Measurements from ENCODE around the gene GPR68.

The GPR68 gene

DNA sequence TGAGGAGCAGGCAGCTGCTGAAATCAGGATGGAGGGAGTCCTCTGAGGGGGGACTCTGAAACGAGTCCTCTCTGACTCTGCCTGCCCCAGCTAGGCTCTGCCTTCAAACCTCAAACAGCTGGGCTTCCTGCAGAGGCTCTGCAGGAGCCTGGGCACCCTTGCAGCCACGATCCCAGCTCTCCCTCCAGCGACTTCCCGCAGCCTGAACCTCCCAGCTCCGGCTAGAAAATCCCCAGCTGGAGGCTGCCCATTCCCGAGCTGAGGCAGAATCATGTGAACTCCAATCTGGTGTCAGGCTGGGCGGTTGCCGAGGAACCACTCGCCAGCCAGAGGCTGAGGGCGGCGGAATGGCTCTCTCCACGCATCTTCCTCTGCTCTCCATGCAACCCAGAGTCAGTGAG lies at the start of gene GPR68:
Gene GPR68, minus strand, starts transcription at position 204 of the 401 bp plus-strand sequence. CDS start 9,654 bp downstream, outside the sequence.
- no peak for DNase-seq (ENCODE audit: low read depth in 2 of 3, low spot score in 2 of 3)

- DNase-seq (ENCODE audit: low read depth in 2 of 3, low spot score in 2 of 3) = no peak
These were observed 49.6 kb upstream of the GPR68 start for GRCh38 chr14:91294153-91294552.

GRCh38 chr14:91293281-91293680 lies 48.8 kb upstream of the GPR68 start:
- DNase-seq (ENCODE audit: low read depth in 2 of 3, low spot score in 2 of 3) = no peak

GRCh38 chr14:91292491-91292890 lies 48.0 kb upstream of the GPR68 start:
- no peak for DNase-seq (ENCODE audit: low read depth in 2 of 3, low spot score in 2 of 3)

DNA sequence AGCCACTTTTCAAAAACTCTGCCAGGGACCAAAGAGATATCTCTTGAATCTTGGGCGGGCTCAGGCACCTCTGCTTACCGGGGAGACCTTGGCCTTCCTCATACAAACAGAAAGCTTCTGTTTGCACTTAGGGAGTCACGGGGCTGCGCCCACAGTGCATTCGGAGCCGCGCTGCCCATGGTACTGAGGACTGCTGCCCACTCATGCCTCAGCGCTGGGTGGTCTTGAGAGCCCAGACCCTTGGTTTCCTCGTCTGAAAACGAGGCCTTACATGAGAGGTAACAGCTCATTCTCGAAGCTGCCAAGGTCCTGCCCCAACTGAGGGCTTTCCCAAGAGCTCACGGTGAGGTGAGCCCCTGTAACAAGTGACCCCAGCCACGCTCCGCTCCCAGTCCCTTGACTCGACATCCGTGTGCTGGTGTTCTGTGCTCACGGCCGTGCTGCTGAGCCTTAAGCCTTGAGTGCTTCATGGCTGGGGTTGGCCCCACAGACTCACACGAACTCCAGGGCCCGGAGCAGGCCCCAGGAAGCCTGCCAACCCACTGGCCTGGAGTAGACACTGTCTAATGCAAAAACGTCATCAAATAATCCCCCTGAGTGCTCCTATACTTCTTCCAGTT lies 47.4 kb upstream of the GPR68 start:
- no peak for DNase-seq (ENCODE audit: low read depth in 2 of 3, low spot score in 2 of 3)

- no peak for DNase-seq (ENCODE audit: low read depth in 2 of 3, low spot score in 2 of 3)
These were observed 46.5 kb upstream of the GPR68 start for GRCh38 chr14:91290986-91291385.

GRCh38 chr14:91289464-91289863 lies 45.0 kb upstream of the GPR68 start:
- DNase-seq (ENCODE audit: low read depth in 2 of 3, low spot score in 2 of 3) = no peak

DNA sequence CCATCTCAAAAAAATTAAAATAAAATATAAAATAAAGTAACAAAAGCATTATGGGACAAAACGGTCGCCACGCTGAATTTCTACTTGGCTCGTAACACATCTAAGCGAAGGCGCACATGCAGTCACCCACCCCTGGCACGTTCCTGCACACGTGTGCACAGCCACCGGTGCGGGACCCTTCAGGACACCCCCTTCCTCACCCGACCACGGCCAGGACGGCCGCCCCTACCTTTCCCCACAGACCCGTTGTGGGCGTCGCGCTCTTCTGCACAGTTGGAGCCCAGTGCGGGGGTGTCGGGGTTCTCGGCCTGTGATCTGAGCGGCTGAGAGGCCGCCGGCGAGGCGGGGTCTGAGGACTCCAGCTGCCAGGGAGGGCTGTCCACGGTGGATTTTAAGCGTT lies 44.4 kb upstream of the GPR68 start:
- DNase-seq (ENCODE audit: low read depth in 2 of 3, low spot score in 2 of 3) = no peak

DNA sequence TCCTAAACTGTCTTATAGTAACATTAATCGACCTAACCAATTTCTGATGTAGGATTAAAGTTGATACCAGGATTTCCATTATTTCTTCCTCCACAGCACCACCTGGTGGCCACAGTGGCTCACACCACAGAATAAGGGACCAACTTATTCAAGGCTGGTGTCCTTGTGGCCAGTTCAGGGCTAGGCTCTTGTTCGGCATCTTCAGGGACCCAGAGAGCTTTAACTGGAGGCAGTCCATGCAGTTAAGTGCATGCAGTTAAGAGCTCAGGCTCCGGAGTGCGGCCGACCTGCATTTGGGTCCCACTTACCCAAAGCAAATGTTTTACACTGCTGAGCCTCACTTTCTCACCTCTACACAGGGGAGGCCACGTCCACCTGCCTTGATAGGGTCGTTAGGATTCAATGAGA lies 42.0 kb upstream of the GPR68 start:
- DNase-seq (ENCODE audit: low read depth in 2 of 3, low spot score in 2 of 3) = peak; percentile 41 to 85 (median 69)

DNA sequence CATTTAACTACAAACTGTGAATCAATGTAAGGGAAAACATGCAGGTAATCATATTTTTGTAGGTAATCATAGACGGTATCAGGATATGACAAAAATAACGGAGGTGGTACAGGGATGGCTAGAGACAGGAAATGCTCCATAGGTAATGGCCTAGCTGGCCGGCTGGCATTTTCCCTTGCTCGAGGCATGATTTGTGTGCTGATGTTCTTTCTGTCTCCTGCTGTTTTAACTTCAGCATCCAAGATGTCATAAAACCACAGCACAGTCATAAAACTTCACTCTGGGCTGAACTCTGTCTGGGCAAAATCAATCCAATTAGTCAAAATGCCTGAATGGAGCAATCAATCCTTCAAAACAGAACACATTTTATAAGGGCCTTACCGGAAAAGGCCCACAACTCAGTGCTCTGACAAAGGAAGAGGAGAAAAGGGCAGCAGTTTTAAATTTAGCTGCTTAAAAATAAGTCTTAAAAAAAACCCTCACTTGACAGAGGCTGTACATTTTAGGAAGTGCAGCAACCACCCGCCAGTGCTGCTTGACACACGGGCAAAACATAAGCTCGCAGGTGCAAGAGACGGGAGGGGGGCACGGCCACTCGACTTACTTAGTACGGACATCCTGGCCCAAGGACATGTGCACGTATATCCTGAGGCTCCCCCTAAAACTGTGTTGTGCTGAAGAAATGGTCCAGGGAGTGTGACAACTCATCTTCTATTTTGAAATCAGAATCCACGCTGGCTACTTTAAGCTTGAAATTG lies 40.5 kb upstream of the GPR68 start:
- no peak for DNase-seq (ENCODE audit: low read depth in 2 of 3, low spot score in 2 of 3)

- no peak for DNase-seq (ENCODE audit: low read depth in 2 of 3, low spot score in 2 of 3)
These were observed 39.8 kb upstream of the GPR68 start for GRCh38 chr14:91284146-91284790.

DNA sequence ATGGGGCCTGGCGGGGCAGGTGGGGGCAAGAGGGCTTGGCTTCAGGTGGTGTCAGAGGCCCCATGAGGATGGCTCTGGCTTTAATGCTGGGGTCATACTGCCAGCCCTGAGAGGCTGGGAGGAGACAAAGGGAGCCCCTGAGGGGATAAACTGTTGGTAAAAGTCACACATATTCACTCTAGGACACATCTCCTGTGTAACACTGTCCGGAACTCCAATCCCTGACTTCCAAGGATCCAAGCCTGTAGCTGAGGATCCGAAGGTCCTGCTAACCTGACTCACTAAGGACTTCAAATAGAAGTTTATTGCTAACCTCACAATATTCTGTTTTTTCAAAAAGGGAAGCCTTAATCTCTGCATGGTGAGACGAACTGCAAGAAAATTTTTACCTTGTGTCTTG lies 39.2 kb upstream of the GPR68 start:
- no peak for DNase-seq (ENCODE audit: low read depth in 2 of 3, low spot score in 2 of 3)

DNA sequence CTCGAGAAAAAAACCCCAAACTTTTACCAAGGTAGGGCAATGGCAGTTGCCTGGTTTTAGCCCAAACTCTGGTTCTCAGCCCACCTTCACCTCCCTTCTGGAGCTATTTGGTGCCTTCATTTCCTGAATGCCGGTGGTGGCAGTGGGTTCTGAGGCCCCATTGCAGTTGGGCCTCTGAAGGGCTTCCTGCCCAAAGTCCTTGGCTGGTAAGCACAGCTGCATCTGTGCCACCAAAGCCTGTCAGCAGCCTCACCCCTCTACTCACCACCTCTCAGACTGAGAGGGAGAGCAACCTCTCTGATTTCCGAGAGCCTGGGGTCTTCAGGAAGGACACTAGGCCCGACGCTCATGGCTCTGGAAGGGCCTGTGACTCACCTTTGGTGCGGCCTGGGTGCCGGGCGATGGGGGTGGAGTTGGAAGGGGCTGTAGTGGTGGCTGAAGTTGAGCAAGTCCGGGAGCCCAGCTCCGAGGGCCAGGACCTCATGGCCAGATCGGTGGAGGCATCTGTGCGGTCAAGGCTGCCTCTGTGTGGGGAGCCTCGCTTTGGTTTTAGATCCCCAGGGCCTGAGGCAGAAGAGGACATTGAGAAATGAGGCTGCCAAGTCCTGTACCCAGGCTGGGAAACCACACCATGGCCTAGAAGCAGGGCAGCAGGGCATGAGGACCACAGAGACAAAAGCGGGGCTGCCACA lies 38.6 kb upstream of the GPR68 start:
- no peak for DNase-seq (ENCODE audit: low read depth in 2 of 3, low spot score in 2 of 3)

GRCh38 chr14:91281346-91281745 lies 36.8 kb upstream of the GPR68 start:
- DNase-seq (ENCODE audit: low read depth in 2 of 3, low spot score in 2 of 3) = no peak

- no peak for DNase-seq (ENCODE audit: low read depth in 2 of 3, low spot score in 2 of 3)
These were observed 35.6 kb upstream of the GPR68 start for GRCh38 chr14:91280129-91280528.

- DNase-seq (ENCODE audit: low read depth in 2 of 3, low spot score in 2 of 3) = no peak
These were observed 34.9 kb upstream of the GPR68 start for GRCh38 chr14:91279354-91279753.

- DNase-seq (ENCODE audit: low read depth in 2 of 3, low spot score in 2 of 3) = no peak
These were observed 33.8 kb upstream of the GPR68 start for GRCh38 chr14:91278383-91278715.

- DNase-seq (ENCODE audit: low read depth in 2 of 3, low spot score in 2 of 3) = no peak
These were observed 33.3 kb upstream of the GPR68 start for GRCh38 chr14:91277546-91278382.

DNA sequence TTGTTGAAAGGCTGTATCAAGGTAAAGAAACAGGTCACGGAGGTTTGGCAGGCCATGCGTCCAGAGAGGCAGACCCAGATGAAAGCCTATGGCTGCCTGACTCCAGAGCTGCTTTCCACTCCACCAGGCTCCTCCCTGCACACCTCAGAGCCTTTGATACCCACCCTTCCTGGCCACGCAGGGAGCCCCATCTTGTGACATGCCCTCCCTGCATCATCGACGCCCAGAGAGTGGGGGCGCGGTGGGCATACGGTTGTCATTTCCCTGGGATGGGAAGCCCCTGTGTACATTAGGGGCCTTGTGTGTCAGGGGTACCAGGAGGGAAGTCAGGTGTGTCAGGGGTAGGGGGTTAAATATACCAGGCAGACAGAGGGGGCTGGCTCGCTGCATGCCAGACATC lies 30.3 kb upstream of the GPR68 start:
- no peak for DNase-seq (ENCODE audit: low read depth in 2 of 3, low spot score in 2 of 3)

DNA sequence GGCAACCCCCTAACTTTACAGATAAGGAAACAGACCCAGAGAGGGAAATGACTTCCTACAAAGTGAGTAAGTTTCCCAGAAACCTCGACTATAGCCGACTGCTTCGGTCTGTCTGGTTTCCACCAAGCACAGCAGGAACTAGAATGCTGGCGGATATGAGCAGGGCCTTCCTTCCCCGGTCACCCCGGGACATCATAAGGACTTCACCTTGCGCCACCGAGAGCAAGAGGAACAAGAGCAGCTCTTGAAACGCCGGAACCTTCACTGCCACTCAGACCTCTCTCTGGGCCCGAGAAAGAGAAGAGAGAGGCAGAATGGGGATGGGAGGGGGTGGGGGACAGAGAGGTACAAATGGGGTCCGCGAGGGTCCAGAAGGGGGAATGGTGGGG lies 29.4 kb upstream of the GPR68 start:
- DNase-seq (ENCODE audit: low read depth in 2 of 3, low spot score in 2 of 3) = no peak

DNA sequence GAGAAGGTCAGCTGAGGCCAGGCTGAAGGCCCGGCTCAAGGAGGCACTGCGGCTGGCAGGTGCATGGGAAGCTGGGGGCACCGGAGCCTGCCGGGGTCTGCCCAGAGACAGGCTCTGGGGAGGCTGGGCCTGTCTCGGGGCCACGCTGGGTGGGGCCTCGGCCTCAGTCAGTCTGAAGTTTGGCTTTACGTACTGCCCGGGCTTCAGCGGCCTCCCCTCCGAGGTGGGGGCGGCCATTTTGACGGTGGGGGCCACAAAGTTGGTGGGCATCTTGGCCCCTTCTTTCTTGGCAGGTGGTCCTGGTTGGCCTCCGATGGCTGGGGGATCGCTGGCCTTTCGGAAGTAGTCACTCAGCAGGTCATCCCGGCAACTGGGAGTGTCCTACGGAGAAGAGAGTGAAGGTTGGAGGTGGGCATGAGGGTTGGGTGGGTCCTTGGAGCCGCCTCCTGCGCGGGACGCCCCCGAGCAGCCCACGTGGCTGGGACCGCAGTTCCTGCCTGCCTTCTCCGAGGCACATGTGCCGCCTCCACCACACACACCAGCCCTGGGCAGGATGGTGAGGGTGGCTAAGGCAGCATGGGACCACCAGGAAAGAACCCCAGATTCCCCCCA lies 28.9 kb upstream of the GPR68 start:
- DNase-seq (ENCODE audit: low read depth in 2 of 3, low spot score in 2 of 3) = no peak
